A673 (cell line): ENCODE data around the gene P4HTM. TPM values are rescaled to one million over a fixed set of nuclear protein-coding genes. Genes with fewer than 3 reads are reported as not detected.

Experiments
- BruUV-seq: library from RNA; stranded (reverse); fragments of 400-500 nt; replicated peaks from 2 replicates; lab custom pipeline; 2021; lab: Mats Ljungman, UMichigan
- CTCF ChIA-PET: fragments of 300-600 bp; sonication (Branson Sonifier 250); formaldehyde crosslinking; loops from one replicate; lab custom pipeline; 2022; ENCODE audit warnings: antibody characterized with exemption; lab: Charles Lee
- POLR2A ChIA-PET: fragments of 300-600 bp; sonication (Branson Sonifier 250); formaldehyde crosslinking; loops from one replicate; lab custom pipeline; 2022; ENCODE audit warnings: antibody characterized with exemption; ENCODE audit not compliant: low non-redundant PET; lab: Charles Lee
- DNase-seq: peaks from one replicate; pipeline ENCODE4 v3.0.0-alpha.2; 2015; ENCODE audit warnings: low spot score
- H3K27ac ChIP-seq: fragments of 200-600 bp; sonication (generic); 2 replicates; pipeline ENCODE4 v1.5.1; 2016; ENCODE audit warnings: mixed run types, low read depth, mild to moderate bottlenecking, mixed read lengths, antibody characterized with exemption, low read length; ENCODE audit not compliant: poor library complexity, severe bottlenecking
- H3K27me3 ChIP-seq: fragments of 200-600 bp; sonication (generic); replicated peaks from 2 replicates; pipeline ENCODE4 v1.6.1; 2017; ENCODE audit warnings: mixed run types, low read depth, mild to moderate bottlenecking, mixed read lengths, antibody characterized with exemption, low read length; ENCODE audit not compliant: insufficient read depth, poor library complexity
- H3K36me3 ChIP-seq: fragments of 200-600 bp; sonication (generic); 2 replicates; pipeline ENCODE4 v1.6.1; 2016; ENCODE audit warnings: mixed run types, mild to moderate bottlenecking, mixed read lengths, antibody characterized with exemption, low read length; ENCODE audit not compliant: insufficient read depth, poor library complexity, severe bottlenecking
- H3K4me1 ChIP-seq: fragments of 200-600 bp; sonication (generic); 2 replicates; pipeline ENCODE4 v1.6.1; 2017; ENCODE audit warnings: mixed run types, mild to moderate bottlenecking, mixed read lengths, antibody characterized with exemption, low read length; ENCODE audit not compliant: insufficient read depth, poor library complexity, severe bottlenecking
- H3K4me3 ChIP-seq: fragments of 200-600 bp; sonication (generic); 2 replicates; pipeline ENCODE4 v1.5.1; 2016; ENCODE audit warnings: low read depth, mixed run types, mild to moderate bottlenecking, mixed read lengths, low read length; ENCODE audit not compliant: poor library complexity, severe bottlenecking
- H3K9me3 ChIP-seq: fragments of 200-600 bp; sonication (generic); 2 replicates; pipeline ENCODE4 v1.6.1; 2016; ENCODE audit warnings: mixed run types, low read depth, mild to moderate bottlenecking, mixed read lengths, antibody characterized with exemption, low read length; ENCODE audit not compliant: poor library complexity, severe bottlenecking
- EZH2 ChIP-seq: fragments of 200-600 bp; sonication (generic); IDR thresholded peaks from 2 replicates; pipeline ENCODE4 v1.6.1; 2017; ENCODE audit warnings: borderline replicate concordance, low read depth, mild to moderate bottlenecking, mixed read lengths, antibody characterized with exemption, low read length; ENCODE audit not compliant: poor library complexity, severe bottlenecking
- intact Hi-C: fragments of 100-400 bp; cut with micrococcal nuclease; formaldehyde crosslinking; loops from one replicate; pipeline ENCODE4 v1.10.0; 2022; ENCODE audit not compliant: unreplicated experiment
- total RNA-seq: library from RNA; stranded (reverse); gene quantifications from 2 replicates; pipeline ENCODE4 v1.2.3, GENCODE V29; 2021
- TF ChIP-seq, protein P1 (sequence below): fragments of 300-800, 200-600 bp; sonication (generic); conservative IDR thresholded peaks from 2 replicates; pipeline ENCODE4 v1.5.1; 2017; ENCODE audit warnings: low read depth, mild to moderate bottlenecking, antibody characterized with exemption, low read length, moderate library complexity, mixed read lengths

P4HTM gene
- total RNA-seq, 1 experiment from 2014 or later, result 14.9 TPM

DNA sequence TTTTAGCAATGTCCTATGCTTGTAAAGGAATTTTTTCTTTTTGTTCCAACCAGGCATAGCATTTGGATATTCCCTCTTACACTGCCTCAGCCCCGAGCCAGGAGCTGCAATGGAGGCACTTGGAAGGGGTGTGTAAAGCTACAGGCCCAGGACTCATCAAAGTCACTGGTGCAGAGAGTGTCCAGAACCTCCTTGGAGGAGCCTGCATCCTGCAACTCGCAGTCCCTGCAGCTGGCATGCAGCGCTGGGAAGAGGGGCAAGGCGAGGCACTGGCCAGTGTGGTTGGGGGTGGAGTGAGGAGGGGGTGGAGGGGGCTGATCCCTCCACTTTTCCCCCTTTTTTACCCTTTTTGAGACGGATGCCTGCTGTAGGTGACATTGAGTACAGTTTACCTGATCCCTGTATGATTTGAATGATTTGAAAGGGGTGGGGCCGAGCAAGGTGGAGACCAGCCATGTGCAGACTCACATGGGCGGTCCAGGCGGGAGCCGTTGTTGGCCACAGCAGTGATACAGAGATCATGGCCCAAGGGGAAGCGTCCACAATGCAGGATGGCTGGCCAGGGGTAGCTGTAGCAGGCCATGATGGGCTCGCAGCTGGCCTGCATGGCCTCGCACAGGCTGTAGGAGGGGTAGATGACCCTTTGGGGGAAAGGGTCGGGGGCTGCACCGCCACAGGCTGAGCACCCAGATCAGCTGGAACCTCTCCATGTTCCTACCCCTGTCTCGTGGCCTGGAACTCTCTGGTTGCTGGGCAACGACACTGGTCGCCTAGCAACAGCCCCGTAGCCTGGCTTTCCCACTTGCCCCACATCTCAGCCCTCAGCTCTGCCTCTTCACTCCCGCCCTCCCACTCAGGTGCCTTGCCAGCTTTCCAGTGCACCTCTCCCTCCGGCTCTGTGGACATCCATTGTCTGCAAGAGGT lies 7.9 kb downstream of the P4HTM start:
- intact Hi-C loops, result no loop called here
- DNase-seq, result no peak
- no peaks in the 10 kb centered on the region for H3K36me3 ChIP-seq
- POLR2A ChIA-PET, result no interaction called here
- no TSS peak for BruUV-seq
- no peak overlapping the region for H3K4me3 ChIP-seq
- H3K27ac ChIP-seq, result no peak overlapping the region
- H3K9me3 ChIP-seq, result no peaks in the 10 kb centered on the region
- no peak for TF ChIP-seq EZH2
- TF ChIP-seq, protein P1, sequence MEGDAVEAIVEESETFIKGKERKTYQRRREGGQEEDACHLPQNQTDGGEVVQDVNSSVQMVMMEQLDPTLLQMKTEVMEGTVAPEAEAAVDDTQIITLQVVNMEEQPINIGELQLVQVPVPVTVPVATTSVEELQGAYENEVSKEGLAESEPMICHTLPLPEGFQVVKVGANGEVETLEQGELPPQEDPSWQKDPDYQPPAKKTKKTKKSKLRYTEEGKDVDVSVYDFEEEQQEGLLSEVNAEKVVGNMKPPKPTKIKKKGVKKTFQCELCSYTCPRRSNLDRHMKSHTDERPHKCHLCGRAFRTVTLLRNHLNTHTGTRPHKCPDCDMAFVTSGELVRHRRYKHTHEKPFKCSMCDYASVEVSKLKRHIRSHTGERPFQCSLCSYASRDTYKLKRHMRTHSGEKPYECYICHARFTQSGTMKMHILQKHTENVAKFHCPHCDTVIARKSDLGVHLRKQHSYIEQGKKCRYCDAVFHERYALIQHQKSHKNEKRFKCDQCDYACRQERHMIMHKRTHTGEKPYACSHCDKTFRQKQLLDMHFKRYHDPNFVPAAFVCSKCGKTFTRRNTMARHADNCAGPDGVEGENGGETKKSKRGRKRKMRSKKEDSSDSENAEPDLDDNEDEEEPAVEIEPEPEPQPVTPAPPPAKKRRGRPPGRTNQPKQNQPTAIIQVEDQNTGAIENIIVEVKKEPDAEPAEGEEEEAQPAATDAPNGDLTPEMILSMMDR, result no peak
- no peaks in the 10 kb centered on the region for H3K27me3 ChIP-seq
- CTCF ChIA-PET, result interaction anchor here (0.9 kb wide), 1 partner anchor 10 kb away, joined by 3 read pairs; no protein-coding TSS in a partner anchor
- H3K4me1 ChIP-seq, result no peaks in the 10 kb centered on the region

DNA sequence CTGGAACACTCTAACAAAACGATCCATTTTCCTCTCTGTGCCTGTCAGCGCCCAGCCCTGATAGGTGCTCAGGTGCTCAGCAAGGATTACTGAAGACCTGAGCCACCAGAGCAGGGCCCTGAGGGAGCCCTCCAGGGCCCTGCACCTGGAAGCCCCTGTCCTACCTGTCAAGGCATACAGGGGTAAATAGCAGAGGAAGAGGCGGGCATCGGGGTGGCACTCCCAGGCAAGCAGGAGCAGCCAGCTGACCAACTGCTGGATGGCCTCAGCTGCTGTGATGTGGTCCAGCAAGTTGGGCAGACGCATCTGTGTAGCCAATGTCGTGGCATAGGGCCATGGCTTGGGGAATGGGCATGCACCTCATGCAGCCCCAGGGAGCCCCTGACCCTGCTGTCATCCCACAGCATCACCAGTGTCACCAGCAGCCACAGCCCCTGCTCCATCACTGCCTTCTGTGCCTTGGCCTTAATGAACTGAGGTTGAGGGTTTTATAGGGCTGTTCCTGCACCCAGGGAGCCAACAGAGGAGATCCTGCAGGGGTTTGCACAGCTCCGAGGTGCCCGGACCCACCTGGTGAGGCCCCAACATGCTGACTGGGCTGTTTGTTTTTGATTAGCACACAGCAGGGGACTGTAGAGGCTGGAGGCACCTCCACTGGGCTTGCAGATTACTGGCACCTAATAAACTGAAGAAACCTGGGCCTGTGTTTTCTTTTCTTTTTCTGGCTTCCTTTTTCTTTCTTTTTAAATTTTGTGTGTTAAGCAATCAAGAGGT lies 9.2 kb downstream of the P4HTM start:
- Histone ChIP-seq H3K36me3 (no peaks in the 10 kb centered on the region), H3K4me3 (no peak overlapping the region), H3K27me3 (no peaks in the 10 kb centered on the region), H3K27ac (no peak overlapping the region), H3K4me1 (no peaks in the 10 kb centered on the region), H3K9me3 (no peaks in the 10 kb centered on the region)
- BruUV-seq, result no TSS peak
- TF ChIP-seq, protein P1, result no peak
- no peak for TF ChIP-seq EZH2
- ChIA-PET POLR2A (no interaction called here), CTCF (no interaction called here)
- intact Hi-C loops, result no loop called here
- DNase-seq, result no peak

DNA sequence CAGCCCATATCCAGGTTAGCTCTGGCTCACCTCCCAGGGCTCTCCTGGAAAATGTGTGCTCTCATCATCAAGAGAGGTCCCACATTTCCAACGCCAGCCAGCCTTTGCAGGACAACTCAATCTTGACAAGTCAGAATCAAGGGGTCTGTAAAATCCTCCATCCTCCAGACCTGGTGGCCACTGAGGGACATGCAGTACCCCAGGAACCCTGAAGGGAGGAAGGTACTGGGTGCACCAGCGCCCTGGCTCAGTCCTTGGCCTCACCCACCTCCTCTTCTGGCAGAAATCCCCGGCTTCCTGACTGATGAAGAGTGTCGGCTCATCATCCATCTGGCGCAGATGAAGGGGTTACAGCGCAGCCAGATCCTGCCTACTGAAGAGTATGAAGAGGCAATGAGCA lies 11.1 kb downstream of the P4HTM start:
- TF ChIP-seq, protein P1, result no peak
- TF ChIP-seq EZH2, result no peak
- Histone ChIP-seq H3K27me3 (no peaks in the 10 kb centered on the region), H3K9me3 (no peaks in the 10 kb centered on the region), H3K4me1 (no peaks in the 10 kb centered on the region), H3K27ac (no peak overlapping the region), H3K36me3 (no peaks in the 10 kb centered on the region), H3K4me3 (no peak overlapping the region)
- ChIA-PET CTCF (no interaction called here), POLR2A (no interaction called here)
- BruUV-seq, result no TSS peak
- intact Hi-C loops, result no loop called here
- DNase-seq, result no peak
